Stimulated activated CD4-positive, alpha-beta T cell treated with anti-CD3 and anti-CD28 coated beads, Interleukin-12 subunit alpha, Interleukin-12 subunit beta, amount 100 ng/mL, for 4 hours (primary cell): ENCODE results near the gene SH2D3C.

Source experiments
- DNase-seq: peaks from one replicate; pipeline ENCODE4 v3.0.0-alpha.2; 2020

SH2D3C gene

GRCh38 chr9:127738666-127739065 is 39.8 kb downstream of the SH2D3C start:
- DNase-seq, result no peak

- no peak for DNase-seq
Observed at GRCh38 chr9:127735530-127736185, 42.8 kb downstream of the SH2D3C start.

- peak; percentile 97 for DNase-seq
Observed at GRCh38 chr9:127734747-127735529, 43.5 kb downstream of the SH2D3C start, which contains the start of gene TOR2A. Gene TOR2A, minus strand, starts transcription at chr9:127735294. Its CDS starts 24 bp downstream, at chr9:127735270.

DNA sequence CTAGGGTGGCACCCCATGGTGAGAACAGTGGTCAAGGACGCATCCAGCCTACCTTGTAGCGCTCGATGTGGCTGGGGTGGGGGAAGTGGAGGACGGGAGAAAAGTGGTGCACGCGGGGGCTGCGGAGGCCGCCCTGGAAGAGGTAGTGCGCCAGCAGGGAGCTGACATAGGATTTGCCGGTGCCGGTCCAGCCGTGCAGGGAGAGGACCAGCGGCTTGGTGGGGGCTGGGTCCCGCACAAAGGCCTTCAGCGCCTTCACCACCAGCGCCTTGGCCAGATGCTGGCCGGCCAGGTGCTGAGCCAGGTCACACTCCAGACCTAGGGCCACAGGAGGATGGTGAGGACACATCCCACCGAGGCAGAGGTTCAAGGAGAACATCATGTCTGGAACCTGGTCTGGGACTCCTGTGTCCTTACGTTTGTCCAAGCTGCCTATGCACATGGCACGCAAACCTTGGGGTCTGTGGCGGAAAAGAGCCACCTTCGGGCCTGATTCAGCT is 44.2 kb downstream of the SH2D3C start:
- no peak for DNase-seq

DNA sequence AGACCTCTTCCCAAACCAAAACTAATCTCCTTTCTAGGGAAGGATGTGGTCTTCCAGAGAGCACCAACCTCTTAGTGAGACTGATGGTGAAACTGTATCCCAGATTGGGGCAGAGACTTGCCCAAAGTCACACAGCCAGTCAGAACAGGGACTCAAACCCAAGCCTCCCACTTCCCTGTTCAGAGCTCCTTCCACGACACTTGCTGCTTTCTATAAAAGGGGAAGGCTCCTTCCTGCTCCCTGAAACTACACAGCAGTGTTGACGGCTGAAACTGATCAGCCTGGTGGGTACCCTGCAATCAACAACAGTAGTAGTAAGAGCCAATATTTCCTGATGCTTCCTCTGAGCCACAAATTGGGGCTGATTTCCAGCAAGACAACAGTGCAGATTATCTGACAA is 44.9 kb downstream of the SH2D3C start:
- no peak for DNase-seq

GRCh38 chr9:127732444-127732843 is 46.0 kb downstream of the SH2D3C start:
- DNase-seq, result no peak

DNA sequence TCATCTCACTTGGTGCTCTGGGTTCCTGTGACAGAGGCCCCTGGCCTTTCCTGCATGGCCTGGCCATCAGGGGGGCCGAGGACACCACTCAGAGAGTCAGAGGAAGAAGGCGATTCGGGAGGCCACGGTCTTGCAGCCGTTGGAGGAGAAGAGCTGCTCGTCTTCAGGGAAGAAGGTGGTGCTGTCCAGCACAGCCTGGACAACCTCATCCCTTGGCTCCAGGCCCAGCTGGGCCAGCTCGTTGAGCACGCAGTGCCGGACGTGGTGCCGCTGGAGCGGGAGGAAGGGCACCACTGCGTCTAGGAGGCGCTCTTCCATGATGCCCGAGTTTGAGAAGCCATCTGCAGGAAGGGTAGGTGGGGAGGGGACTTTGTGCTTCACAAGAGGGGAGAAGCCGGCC is 46.5 kb downstream of the SH2D3C start:
- DNase-seq, result no peak

- no peak for DNase-seq
Observed at GRCh38 chr9:127730799-127731410, 47.6 kb downstream of the SH2D3C start.

- DNase-seq, result no peak
Observed at GRCh38 chr9:127730262-127730661, 48.2 kb downstream of the SH2D3C start.

GRCh38 chr9:127729522-127730256 is 48.8 kb downstream of the SH2D3C start:
- DNase-seq, result no peak

GRCh38 chr9:127728808-127729207 is 49.7 kb downstream of the SH2D3C start:
- DNase-seq, result no peak

- no peak for DNase-seq
Observed at GRCh38 chr9:127726871-127727270, 51.6 kb downstream of the SH2D3C start.

GRCh38 chr9:127724012-127724411 is 54.5 kb downstream of the SH2D3C start:
- no peak for DNase-seq

DNA sequence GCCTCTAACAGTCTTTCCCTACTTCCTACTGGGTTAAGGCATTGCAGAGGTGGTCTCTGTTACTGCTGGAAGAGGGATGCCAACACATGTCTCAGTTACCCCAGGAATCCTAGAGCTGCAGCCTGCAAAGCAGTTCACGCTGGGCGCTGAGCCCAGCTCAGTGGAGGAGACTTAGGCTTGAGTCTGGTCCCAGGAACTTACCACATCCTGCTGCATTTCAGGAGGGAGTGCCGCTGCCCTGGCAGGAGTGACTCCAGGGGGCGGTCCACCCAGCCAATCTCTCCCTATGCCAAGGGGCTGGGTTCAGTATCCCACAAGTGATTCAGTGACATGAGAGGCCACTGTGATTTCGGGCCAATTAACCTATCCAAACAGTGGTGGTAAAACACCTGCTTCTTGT is 55.0 kb downstream of the SH2D3C start:
- DNase-seq, result no peak

- no peak for DNase-seq
Observed at GRCh38 chr9:127723013-127723412, 55.5 kb downstream of the SH2D3C start.

GRCh38 chr9:127722055-127722745 is 56.3 kb downstream of the SH2D3C start:
- DNase-seq, result no peak

GRCh38 chr9:127721391-127721821 is 57.1 kb downstream of the SH2D3C start:
- DNase-seq, result no peak

DNA sequence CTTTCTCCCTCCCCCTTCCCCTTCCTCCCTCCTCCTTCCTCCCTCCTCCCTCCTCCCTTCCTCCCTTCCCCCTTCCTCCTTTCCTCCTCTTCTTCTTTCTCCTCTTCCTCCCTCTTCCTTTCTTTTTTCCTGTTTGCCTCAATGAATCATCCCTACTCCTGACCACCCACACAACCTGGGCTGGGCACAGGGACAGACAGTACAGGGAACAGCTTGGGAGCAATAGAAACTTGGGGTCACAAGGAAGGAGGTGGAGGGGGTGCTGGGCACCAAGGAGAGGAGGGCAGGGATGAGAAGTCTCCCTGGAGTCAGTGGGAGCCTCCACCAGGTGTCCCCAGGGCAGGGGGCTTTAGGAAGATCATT is 57.6 kb downstream of the SH2D3C start:
- DNase-seq, result no peak

GRCh38 chr9:127720031-127720864 is 58.2 kb downstream of the SH2D3C start:
- DNase-seq, result no peak

GRCh38 chr9:127717766-127718165 is 60.7 kb downstream of the SH2D3C start:
- no peak for DNase-seq

- no peak for DNase-seq
Observed at GRCh38 chr9:127716412-127716811, 62.1 kb downstream of the SH2D3C start.
